Testis (tissue), 3 donors: ENCODE data around the gene TBX4. TPM values are rescaled to one million over a fixed set of nuclear protein-coding genes. Genes with fewer than 3 reads are reported as not detected.

ENCODE experiments used
- DNase-seq: peaks from one replicate; pipeline ENCODE4 v3.0.0-alpha.2; 2019
- H3K27ac ChIP-seq, 2 donors: fragments of 200-600 bp; sonication (generic); one replicate each; pipeline ENCODE4 v1.5.1; 2019
- H3K27me3 ChIP-seq: fragments of 200-600 bp; sonication (generic); one replicate; pipeline ENCODE4 v1.5.1; 2019
- H3K36me3 ChIP-seq: fragments of 200-600 bp; sonication (generic); one replicate; pipeline ENCODE4 v1.5.1; 2017; ENCODE audit warnings: low read depth; ENCODE audit errors: missing control alignments
- H3K4me1 ChIP-seq: fragments of 200-600 bp; sonication (generic); one replicate; pipeline ENCODE4 v1.5.1; 2019
- H3K4me3 ChIP-seq, 2 donors: fragments of 200-600 bp; sonication (generic); one replicate each; pipeline ENCODE4 v1.5.1; 2017 to 2019
- H3K9me3 ChIP-seq: fragments of 200-600 bp; sonication (generic); one replicate; pipeline ENCODE4 v1.5.1; 2017
- POLR2A ChIP-seq: fragments of 450-650 bp; IDR thresholded peaks from one replicate; pipeline ENCODE4 v1.6.1; 2017; ENCODE audit warnings: antibody characterized with exemption, mild to moderate bottlenecking, moderate library complexity
- WGBS, 2 donors: methylation state at CpG; one replicate each; pipeline ENCODE4 v1.1.5; 2018; 5-methylcytosine and 5-hydroxymethylcytosine counted together
- intact Hi-C: fragments of 100-400 bp; cut with DNase I; formaldehyde crosslinking; loops from one replicate; pipeline ENCODE4 v1.15.1; 2023; ENCODE audit warnings: low total_unique reads
- polyA plus RNA-seq: library from polyadenylated mRNA; stranded (reverse); fragments of 350-450 nt; fragmentation: Illumina TruSeq; extraction: RNeasy Lipid Tissue Mini Kit (QIAGEN cat#74804); gene quantifications from one replicate; pipeline ENCODE4 v1.2.3, GENCODE V29; 2014; ENCODE audit warnings: low read depth, low replicate concordance; ENCODE audit not compliant: insufficient read depth
- total RNA-seq, 2 donors: library from RNA; depleted of rRNA; stranded (reverse); fragments of >200 nt; gene quantifications; one replicate each; pipeline ENCODE4 v1.2.3, GENCODE V29; 2016
- TF ChIP-seq, protein P1 (sequence below), 3 experiments: fragments of 450-650 bp in 2 of 3; fragments of 200-600 bp in 1 of 3; sonication (generic) in 1 of 3; IDR thresholded peaks; one replicate each; pipeline ENCODE4 v1.5.1; 2016 to 2019; ENCODE audit warnings: antibody characterized with exemption in 3 of 3, mild to moderate bottlenecking in 2 of 3, moderate library complexity in 1 of 3

The TBX4 gene
- total and polyA plus RNA-seq, 3 donors from 2014 or later = 1.5 to 3.2 (median 1.7) TPM

DNA sequence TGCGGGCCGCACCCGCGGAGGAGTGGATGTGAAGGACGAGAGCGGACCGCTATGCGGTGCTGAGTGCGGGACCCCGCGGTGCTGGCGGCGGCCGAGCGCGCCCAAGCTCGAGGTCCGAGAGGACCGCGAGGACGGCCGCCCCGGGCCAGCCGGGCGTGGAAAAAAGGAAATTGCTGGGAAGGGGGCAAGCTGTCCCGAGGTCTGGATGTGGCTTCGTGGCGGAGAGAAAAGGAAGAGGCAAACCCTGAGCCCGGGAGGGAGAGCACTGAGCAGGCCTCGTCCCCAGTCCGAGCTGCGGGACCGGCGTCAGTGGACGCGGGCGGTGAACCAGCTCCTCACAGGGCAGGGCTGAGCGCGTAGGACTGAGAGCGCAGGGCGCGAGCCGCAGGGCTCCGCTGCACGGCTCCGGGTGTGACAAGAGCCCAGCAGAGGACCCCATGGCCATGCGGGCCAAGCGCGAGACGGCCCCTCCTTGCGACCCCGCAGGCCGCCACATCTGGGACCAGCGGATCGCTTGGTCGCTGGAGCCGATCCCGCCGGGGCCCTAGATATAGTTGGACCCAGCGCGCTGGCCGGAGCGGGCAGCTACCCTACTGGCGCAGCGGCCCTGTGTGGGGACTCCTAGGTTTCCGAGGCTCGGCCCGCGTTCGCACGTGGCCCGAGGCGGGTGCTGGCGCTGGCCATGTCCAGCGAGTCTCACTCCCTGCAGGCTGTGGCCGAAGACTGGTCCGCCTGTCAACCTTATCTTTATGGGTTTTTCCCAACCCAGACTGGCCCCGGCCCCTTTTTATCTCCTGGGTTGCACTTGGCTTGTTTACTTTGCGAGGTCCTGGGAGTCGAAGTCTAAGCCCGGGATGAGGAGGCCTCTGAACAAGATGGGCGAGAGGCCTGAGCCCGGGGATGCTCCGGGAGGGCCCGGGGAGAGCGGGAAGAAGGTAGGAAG, 2.4 kb downstream of the TBX4 start:
- peaks cover 7% of the 10 kb centered on the region for H3K27me3 ChIP-seq
- intact Hi-C loops = no loop called here
- no peak for DNase-seq
- no peaks in the 10 kb centered on the region for H3K36me3 ChIP-seq
- H3K4me1 ChIP-seq = peaks cover 7% of the 10 kb centered on the region
- H3K9me3 ChIP-seq = no peaks in the 10 kb centered on the region
- TF ChIP-seq, protein P1, sequence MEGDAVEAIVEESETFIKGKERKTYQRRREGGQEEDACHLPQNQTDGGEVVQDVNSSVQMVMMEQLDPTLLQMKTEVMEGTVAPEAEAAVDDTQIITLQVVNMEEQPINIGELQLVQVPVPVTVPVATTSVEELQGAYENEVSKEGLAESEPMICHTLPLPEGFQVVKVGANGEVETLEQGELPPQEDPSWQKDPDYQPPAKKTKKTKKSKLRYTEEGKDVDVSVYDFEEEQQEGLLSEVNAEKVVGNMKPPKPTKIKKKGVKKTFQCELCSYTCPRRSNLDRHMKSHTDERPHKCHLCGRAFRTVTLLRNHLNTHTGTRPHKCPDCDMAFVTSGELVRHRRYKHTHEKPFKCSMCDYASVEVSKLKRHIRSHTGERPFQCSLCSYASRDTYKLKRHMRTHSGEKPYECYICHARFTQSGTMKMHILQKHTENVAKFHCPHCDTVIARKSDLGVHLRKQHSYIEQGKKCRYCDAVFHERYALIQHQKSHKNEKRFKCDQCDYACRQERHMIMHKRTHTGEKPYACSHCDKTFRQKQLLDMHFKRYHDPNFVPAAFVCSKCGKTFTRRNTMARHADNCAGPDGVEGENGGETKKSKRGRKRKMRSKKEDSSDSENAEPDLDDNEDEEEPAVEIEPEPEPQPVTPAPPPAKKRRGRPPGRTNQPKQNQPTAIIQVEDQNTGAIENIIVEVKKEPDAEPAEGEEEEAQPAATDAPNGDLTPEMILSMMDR (IDR thresholded peaks at IDR 0.05) = no peak
- TF ChIP-seq POLR2A = no peak
- WGBS, 2 donors = 19 to 23% methylated on average over 50 to 86 of the region's 86 CpGs
- no peak overlapping the region for H3K4me3 ChIP-seq
- H3K27ac ChIP-seq = no peak overlapping the region

DNA sequence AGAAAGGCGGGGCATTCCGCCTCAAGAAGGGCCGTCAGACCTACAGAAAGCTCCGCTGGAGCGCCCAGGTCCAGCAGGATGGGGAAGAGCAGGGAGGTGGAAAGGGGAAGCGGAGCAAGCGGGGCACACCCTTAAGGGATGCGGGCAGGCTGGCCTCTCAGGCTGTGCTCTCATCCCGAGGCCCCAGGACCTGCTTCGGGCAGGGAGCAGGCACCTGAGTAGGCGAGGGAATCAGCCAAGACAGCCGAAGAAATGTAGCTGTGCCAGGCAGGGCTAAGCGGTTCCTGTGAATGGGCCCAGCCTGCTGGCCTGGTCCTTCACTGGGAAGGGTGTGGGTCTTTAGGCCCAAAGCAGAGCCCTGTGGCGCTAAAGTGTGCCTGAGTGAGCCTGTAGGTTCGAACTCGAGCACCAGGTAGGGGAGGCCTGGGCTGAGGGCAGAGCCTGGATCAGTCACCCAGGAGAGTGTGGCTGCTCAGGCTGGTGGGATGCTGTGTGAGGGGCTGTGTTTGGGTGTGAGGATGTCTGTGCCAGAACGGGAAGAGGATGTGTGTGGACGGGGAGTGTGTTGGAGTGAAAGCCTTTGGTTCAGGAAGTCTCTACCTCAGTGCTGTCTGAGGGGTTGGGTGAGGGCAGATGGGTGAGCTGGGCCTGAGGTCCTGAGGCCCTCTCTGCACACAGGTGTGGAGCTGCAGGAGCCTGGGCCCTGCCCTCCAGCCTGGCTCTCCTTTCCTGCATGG, 3.3 kb downstream of the TBX4 start:
- Histone ChIP-seq H3K27me3 (peaks cover 7% of the 10 kb centered on the region), H3K4me3 (no peak overlapping the region), H3K9me3 (no peaks in the 10 kb centered on the region), H3K4me1 (peaks cover 7% of the 10 kb centered on the region), H3K36me3 (no peaks in the 10 kb centered on the region), H3K27ac (no peak overlapping the region)
- 59 to 65% methylated on average over 17 to 18 of the region's 18 CpGs for WGBS, 2 donors
- TF ChIP-seq POLR2A = no peak
- TF ChIP-seq, protein P1 (IDR thresholded peaks at IDR 0.05) = no peak
- DNase-seq = no peak
- intact Hi-C loops = no loop called here

DNA sequence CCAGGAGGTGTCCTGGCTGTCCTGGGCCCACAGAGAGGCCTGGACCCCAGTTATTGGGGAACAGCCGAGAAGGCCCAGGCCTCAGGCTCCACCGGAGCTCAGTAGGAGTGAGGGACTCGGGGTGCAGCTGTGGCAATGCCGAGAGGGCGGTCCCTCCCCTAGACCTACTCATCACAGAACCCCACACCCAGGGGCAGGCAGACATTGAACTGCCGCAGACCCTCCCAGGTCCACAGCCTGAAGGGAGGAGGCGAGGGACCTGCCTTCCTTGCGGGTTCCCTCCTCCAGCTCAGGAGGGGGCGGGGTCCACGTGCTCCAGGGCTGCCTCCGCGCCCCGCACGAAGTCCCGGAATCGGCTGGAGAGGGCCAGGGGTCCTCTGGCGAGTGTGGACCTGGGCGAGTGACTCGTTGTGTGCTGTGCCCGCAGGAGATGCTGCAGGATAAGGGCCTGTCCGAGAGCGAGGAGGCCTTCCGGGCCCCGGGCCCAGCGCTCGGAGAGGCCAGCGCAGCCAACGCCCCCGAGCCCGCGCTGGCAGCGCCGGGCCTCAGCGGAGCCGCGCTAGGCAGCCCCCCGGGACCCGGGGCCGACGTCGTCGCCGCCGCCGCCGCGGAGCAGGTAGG, 3.9 kb downstream of the TBX4 start:
- DNase-seq = no peak

DNA sequence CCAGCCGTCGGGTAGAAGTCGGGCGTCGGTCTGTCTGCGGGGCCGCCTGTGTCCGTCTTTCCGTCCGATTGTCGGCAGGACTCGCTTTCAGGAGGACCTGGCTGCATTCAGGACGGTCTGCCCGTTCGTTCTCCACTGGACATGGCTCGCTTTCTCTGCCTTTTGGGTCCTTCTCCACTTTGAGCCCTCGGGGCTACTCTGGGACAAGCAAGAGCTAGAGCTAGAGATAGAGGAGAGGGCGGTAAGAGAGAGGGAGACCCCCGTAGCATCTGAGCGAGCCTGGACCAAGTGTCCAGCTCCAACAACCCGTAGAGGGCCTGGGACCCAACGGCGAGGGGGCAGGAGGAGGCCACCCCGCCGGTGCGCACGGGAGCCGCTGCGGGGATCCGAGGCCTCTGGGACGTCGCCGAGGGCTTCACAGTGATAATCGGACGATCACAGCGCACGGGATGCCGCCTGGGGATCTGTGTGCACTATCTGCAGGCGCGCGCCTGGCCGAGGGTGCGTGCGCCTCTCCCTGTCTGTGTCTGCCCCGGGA, 4.5 kb downstream of the TBX4 start:
- 8 to 10% methylated on average over 6 to 44 of the region's 45 CpGs for WGBS, 2 donors
- peaks cover 7% of the 10 kb centered on the region for H3K27me3 ChIP-seq
- no peak for TF ChIP-seq POLR2A
- TF ChIP-seq, protein P1 (IDR thresholded peaks at IDR 0.05) = no peak
- H3K27ac ChIP-seq = no peak overlapping the region
- no peaks in the 10 kb centered on the region for H3K9me3 ChIP-seq
- H3K36me3 ChIP-seq = no peaks in the 10 kb centered on the region
- H3K4me1 ChIP-seq = peaks cover 7% of the 10 kb centered on the region
- peak overlapping the region in 1 of 2 donors; percentile 27 for H3K4me3 ChIP-seq
- DNase-seq = no peak
- intact Hi-C loops = no loop called here

More for the DNA sequence above, 3.9 kb downstream of the TBX4 start:
- intact Hi-C loops = no loop called here
- H3K27ac ChIP-seq = no peak overlapping the region
- peaks cover 7% of the 10 kb centered on the region for H3K4me1 ChIP-seq
- no peaks in the 10 kb centered on the region for H3K36me3 ChIP-seq
- no peak overlapping the region for H3K4me3 ChIP-seq
- peaks cover 7% of the 10 kb centered on the region for H3K27me3 ChIP-seq
- WGBS, 2 donors = 11 to 33% methylated on average over 7 to 44 of the region's 47 CpGs
- H3K9me3 ChIP-seq = no peaks in the 10 kb centered on the region
- no peak for TF ChIP-seq POLR2A
- TF ChIP-seq, protein P1 (IDR thresholded peaks at IDR 0.05) = no peak
